ENCODE measurements around the gene SCN3A.

SCN3A gene

DNA sequence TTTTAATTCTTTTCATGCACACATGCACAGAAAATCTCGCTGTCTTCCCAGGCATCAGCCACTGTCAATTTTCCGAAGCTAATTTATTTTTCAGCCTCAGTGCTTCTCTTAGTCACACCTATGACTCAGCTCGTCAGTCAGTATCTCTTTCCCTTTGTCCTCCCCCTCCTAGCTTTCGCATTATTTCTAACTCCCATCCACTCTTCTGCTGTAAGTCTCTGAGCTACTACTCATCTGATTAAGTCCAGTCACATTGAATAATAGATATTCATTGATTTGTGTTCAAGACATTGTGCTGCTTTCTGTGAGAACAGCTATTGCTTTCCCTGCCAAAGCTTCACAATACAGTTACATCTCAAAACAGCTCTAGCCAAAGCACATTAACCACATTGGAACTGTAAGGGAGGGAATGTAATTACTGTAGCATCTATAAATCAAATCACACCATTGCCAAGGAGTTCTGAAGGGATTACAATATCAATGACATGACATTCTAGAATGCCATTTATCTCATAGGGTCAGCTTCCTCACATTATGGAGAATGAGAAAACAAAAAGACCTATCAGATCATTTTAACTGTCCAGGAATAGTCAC, 89.4 kb downstream of the SCN3A start:
- Histone ChIP-seq H3K79me2 (ENCODE audit: control insufficient read depth, low read length) (no peaks in the 10 kb centered on the region), H3K36me3 (ENCODE audit: control insufficient read depth, low read length) (no peaks in the 10 kb centered on the region), H3K4me2 (ENCODE audit: low read length) (no peak overlapping the region), H3F3A (ENCODE audit: control insufficient read depth, insufficient read depth) (no peaks in the 10 kb centered on the region), H3K9me3 (ENCODE audit: control insufficient read depth, insufficient read depth, low read length) (no peaks in the 10 kb centered on the region), H3K27me3 (ENCODE audit: control insufficient read depth, low read length) (no peaks in the 10 kb centered on the region), H3K27ac (ENCODE audit: low read depth, low read length) (no peak overlapping the region), H3K4me1 (ENCODE audit: control insufficient read depth, low read length) (no peaks in the 10 kb centered on the region), H3K4me3 (ENCODE audit: low read length) (no peak overlapping the region), H4K20me1 (ENCODE audit: control insufficient read depth, insufficient read depth, low read depth, low read length) (no peaks in the 10 kb centered on the region), H3K9me2 (replicated peaks; ENCODE audit: control insufficient read depth, low read length) (no peaks in the 10 kb centered on the region)
- TF ChIP-seq, protein P1, sequence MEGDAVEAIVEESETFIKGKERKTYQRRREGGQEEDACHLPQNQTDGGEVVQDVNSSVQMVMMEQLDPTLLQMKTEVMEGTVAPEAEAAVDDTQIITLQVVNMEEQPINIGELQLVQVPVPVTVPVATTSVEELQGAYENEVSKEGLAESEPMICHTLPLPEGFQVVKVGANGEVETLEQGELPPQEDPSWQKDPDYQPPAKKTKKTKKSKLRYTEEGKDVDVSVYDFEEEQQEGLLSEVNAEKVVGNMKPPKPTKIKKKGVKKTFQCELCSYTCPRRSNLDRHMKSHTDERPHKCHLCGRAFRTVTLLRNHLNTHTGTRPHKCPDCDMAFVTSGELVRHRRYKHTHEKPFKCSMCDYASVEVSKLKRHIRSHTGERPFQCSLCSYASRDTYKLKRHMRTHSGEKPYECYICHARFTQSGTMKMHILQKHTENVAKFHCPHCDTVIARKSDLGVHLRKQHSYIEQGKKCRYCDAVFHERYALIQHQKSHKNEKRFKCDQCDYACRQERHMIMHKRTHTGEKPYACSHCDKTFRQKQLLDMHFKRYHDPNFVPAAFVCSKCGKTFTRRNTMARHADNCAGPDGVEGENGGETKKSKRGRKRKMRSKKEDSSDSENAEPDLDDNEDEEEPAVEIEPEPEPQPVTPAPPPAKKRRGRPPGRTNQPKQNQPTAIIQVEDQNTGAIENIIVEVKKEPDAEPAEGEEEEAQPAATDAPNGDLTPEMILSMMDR (IDR thresholded peaks at IDR 0.05; ENCODE audit: low read depth, low read length, poor library complexity, severe bottlenecking), result no peak
- TF ChIP-seq EZH2phosphoT487 (IDR thresholded peaks at IDR 0.05; ENCODE audit: borderline replicate concordance, low read length), result no peak

GRCh38 chr2:165113414-165113813, 90.4 kb downstream of the SCN3A start:
- no peaks in the 10 kb centered on the region for H3K9me3 ChIP-seq (ENCODE audit: control insufficient read depth, insufficient read depth, low read length)
- no peaks in the 10 kb centered on the region for H3F3A ChIP-seq (ENCODE audit: control insufficient read depth, insufficient read depth)
- H3K4me3 ChIP-seq (ENCODE audit: low read length), result no peak overlapping the region
- no peak for TF ChIP-seq EZH2phosphoT487 (IDR thresholded peaks at IDR 0.05; ENCODE audit: borderline replicate concordance, low read length)
- TF ChIP-seq, protein P1 (IDR thresholded peaks at IDR 0.05; ENCODE audit: low read depth, low read length, poor library complexity, severe bottlenecking), result no peak
- H3K4me1 ChIP-seq (ENCODE audit: control insufficient read depth, low read length), result no peaks in the 10 kb centered on the region
- H3K36me3 ChIP-seq (ENCODE audit: control insufficient read depth, low read length), result no peaks in the 10 kb centered on the region
- no peak overlapping the region for H3K27ac ChIP-seq (ENCODE audit: low read depth, low read length)
- H3K9me2 ChIP-seq (replicated peaks; ENCODE audit: control insufficient read depth, low read length), result no peaks in the 10 kb centered on the region
- H3K27me3 ChIP-seq (ENCODE audit: control insufficient read depth, low read length), result no peaks in the 10 kb centered on the region
- no peaks in the 10 kb centered on the region for H3K79me2 ChIP-seq (ENCODE audit: control insufficient read depth, low read length)
- H3K4me2 ChIP-seq (ENCODE audit: low read length), result no peak overlapping the region
- H4K20me1 ChIP-seq (ENCODE audit: control insufficient read depth, insufficient read depth, low read depth, low read length), result no peaks in the 10 kb centered on the region

GRCh38 chr2:165112789-165113188, 91.1 kb downstream of the SCN3A start:
- H3F3A ChIP-seq (ENCODE audit: control insufficient read depth, insufficient read depth), result no peaks in the 10 kb centered on the region
- no peak for TF ChIP-seq EZH2phosphoT487 (IDR thresholded peaks at IDR 0.05; ENCODE audit: borderline replicate concordance, low read length)
- TF ChIP-seq, protein P1 (IDR thresholded peaks at IDR 0.05; ENCODE audit: low read depth, low read length, poor library complexity, severe bottlenecking), result no peak
- H3K4me3 ChIP-seq (ENCODE audit: low read length), result no peak overlapping the region
- no peaks in the 10 kb centered on the region for H3K4me1 ChIP-seq (ENCODE audit: control insufficient read depth, low read length)
- H3K27me3 ChIP-seq (ENCODE audit: control insufficient read depth, low read length), result no peaks in the 10 kb centered on the region
- H3K9me2 ChIP-seq (replicated peaks; ENCODE audit: control insufficient read depth, low read length), result no peaks in the 10 kb centered on the region
- H4K20me1 ChIP-seq (ENCODE audit: control insufficient read depth, insufficient read depth, low read depth, low read length), result no peaks in the 10 kb centered on the region
- H3K9me3 ChIP-seq (ENCODE audit: control insufficient read depth, insufficient read depth, low read length), result no peaks in the 10 kb centered on the region
- no peaks in the 10 kb centered on the region for H3K36me3 ChIP-seq (ENCODE audit: control insufficient read depth, low read length)
- no peak overlapping the region for H3K27ac ChIP-seq (ENCODE audit: low read depth, low read length)
- no peak overlapping the region for H3K4me2 ChIP-seq (ENCODE audit: low read length)
- no peaks in the 10 kb centered on the region for H3K79me2 ChIP-seq (ENCODE audit: control insufficient read depth, low read length)

Data from DOHH2 (cell line).